Stimulated activated CD4-positive, alpha-beta T cell treated with anti-CD3 and anti-CD28 coated beads, Interleukin-1b, Interleukin-23, amount 100 ng/mL, for 4 hours (primary cell): ENCODE measurements around the gene ZDHHC6.
"Not testable (repeated sequence)": the region's sequence is repeated elsewhere in the genome, so short reads cannot be mapped to it uniquely, and the experiment has no call there.

ENCODE experiments used
- DNase-seq, 2 donors: peaks; one replicate each; pipeline ENCODE4 v3.0.0-alpha.2; 2020; ENCODE audit warnings: low read depth in 2 of 2

Gene ZDHHC6

GRCh38 chr10:112390125-112390703 is 56.5 kb downstream of the ZDHHC6 start:
- no peak for DNase-seq

DNA sequence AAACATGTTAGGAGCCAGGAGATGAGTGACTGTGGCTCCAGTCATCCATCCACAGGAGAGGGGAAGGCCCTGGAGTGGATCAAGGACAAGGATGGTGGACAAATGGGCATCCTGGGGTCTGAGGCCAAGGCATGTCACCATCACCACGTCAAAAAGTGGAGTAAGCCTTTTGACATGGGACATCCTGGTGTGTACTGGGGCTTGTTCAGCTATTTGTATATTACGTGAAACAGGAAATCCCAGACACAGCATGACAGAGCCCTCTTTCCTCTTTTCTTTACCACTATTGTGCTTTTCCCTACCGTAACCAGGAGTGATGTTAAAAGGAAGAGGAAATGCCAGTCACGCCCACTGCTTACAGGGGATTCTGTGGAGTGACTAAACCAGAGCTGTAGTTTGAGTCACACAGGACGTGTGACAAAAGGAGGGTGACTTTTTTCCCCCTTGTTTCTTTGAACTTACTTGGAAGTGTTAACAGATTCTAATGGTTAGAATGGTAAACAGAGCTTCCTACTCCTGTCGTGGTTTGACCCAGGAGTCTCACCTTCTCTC is 57.4 kb downstream of the ZDHHC6 start:
- no peak for DNase-seq

GRCh38 chr10:112388548-112388947 is 58.2 kb downstream of the ZDHHC6 start:
- DNase-seq: no peak

DNA sequence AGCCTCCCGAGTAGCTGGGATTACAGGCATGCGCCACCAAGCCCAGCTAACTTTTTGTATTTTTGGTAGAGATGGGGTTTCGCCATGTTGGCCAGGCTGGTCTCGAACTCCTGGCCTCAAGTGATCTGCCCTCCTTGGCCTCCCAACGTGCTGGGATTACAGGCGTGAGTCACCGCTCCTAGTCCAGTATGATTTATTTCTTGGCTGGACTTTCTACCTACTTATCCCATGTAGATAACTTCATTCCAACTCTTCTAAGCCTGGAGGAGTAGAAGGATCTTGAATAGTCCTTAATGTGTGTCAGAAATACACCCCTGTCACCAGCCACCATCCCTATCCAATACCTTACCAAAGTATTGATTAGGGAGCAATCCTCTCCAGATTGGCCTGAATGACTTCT is 58.7 kb downstream of the ZDHHC6 start:
- not testable (repeated sequence) for DNase-seq

DNA sequence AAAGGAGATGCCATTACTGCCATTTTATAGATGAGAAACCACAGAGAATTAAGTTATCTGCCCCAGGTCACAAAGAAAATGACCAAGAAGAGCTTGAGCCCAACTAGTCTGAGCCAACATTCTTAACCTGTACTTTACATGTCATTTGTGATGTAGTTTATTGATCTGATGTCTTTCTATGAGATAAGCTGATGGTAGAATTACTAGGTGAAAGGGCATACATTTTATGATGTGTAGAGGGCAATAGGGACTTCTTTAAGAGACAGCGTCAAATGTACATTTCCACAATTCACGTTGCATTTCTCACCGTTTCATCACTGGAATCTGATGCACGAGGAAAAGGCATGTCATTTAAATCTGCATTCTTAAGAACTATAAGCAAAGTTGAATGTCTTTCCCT is 61.5 kb downstream of the ZDHHC6 start:
- DNase-seq: no peak

GRCh38 chr10:112384141-112384540 is 62.6 kb downstream of the ZDHHC6 start:
- DNase-seq: no peak

- no peak for DNase-seq
Measured at GRCh38 chr10:112383325-112383724, 63.4 kb downstream of the ZDHHC6 start.

GRCh38 chr10:112382515-112383235 is 64.0 kb downstream of the ZDHHC6 start:
- DNase-seq: no peak
